A549 (cell line): ENCODE measurements around the gene MSANTD7. TPM values are rescaled to one million over a fixed set of nuclear protein-coding genes. Genes with fewer than 3 reads are reported as not detected.
A peak's percentile ranks its signal among the peaks of the same experiment; 100 is the strongest.

Experiments used
- ATAC-seq, 2 experiments: fragments of 200-7000 bp in 1 of 2; fragments of >200 bp in 1 of 2; cut with Nextera tagmentation in 1 of 2; cut with Tn5 transposase in 1 of 2; 3 replicates each; pipeline versions ENCODE4 v1.8.0 to v1.9.1; 2018 to 2020; ENCODE audit warnings: mild to moderate bottlenecking in 1 of 2, moderate library complexity in 1 of 2
- CTCF ChIA-PET: fragments of 300-600 bp; sonication (Branson Sonifier 250); formaldehyde crosslinking; extraction: SDS; loops from one replicate; lab custom pipeline; 2021; ENCODE audit warnings: antibody characterized with exemption, inconsistent platforms; lab: Yijun Ruan, JAX
- POLR2A ChIA-PET: fragments of 350-600 bp; formaldehyde crosslinking; extraction: SDS; loops from one replicate; lab custom pipeline; 2021; ENCODE audit warnings: antibody characterized with exemption, inconsistent platforms; lab: Yijun Ruan, JAX
- DNase-seq, 2 experiments: peaks; one replicate each; pipeline versions ENCODE4 v3.0.0 to v3.0.0-alpha.2; 2011 to 2016; ENCODE audit warnings: low read depth in 1 of 2, low spot score in 1 of 2
- FAIRE-seq: peaks from 2 replicates; lab custom pipeline; 2011; peaks lifted over from hg19 to GRCh38; lab: Jason Lieb, UNC
- H3K27ac ChIP-seq, 2 experiments: fragments of >200 bp; sonication (Bioruptor Twin); formaldehyde crosslinking; 3 replicates each; pipeline ENCODE4 v1.5.1; 2016 to 2017
- H3K4me1 ChIP-seq: fragments of >200 bp; sonication (Bioruptor Twin); formaldehyde crosslinking; 3 replicates; pipeline ENCODE4 v1.6.1; 2016
- H3K4me2 ChIP-seq: fragments of >200 bp; sonication (Bioruptor Twin); formaldehyde crosslinking; 3 replicates; pipeline ENCODE4 v1.6.1; 2016
- H3K4me3 ChIP-seq: fragments of >200 bp; sonication (Bioruptor Twin); formaldehyde crosslinking; 3 replicates; pipeline ENCODE4 v1.5.1; 2016
- H3K9me3 ChIP-seq: fragments of >200 bp; sonication (Bioruptor Twin); formaldehyde crosslinking; 3 replicates; pipeline ENCODE4 v1.6.1; 2016
- CEBPB ChIP-seq, 2 experiments: fragments of >200 bp in 1 of 2; sonication (Bioruptor Twin) in 1 of 2; formaldehyde crosslinking in 1 of 2; IDR thresholded peaks; 2 replicates each; pipeline ENCODE4 v1.6.1; 2012 to 2016
- E2F6 ChIP-seq: IDR thresholded peaks from 2 replicates; pipeline ENCODE4 v1.6.1; 2012; ENCODE audit warnings: low read depth, borderline replicate concordance
- FOSL2 ChIP-seq, 2 experiments: fragments of 450-650 bp in 1 of 2; fragments of >200 bp in 1 of 2; sonication (Bioruptor Twin) in 1 of 2; formaldehyde crosslinking; IDR thresholded peaks; 2 replicates each; pipeline versions ENCODE4 v1.5.0 to v1.6.1; 2016 to 2020; ENCODE audit warnings: mild to moderate bottlenecking in 1 of 2, moderate library complexity in 1 of 2
- HES2 ChIP-seq: fragments of >200 bp; sonication (Bioruptor Twin); formaldehyde crosslinking; IDR thresholded peaks from 2 replicates; pipeline ENCODE4 v1.6.1; 2016
- JUN ChIP-seq, 2 experiments: fragments of >200 bp; sonication (Bioruptor Twin); formaldehyde crosslinking; IDR thresholded peaks; 2 replicates in 1 of 2; 3 replicates in 1 of 2; pipeline ENCODE4 v1.6.1; 2016 to 2017
- MAZ ChIP-seq: fragments of 150-350 bp; IDR thresholded peaks from 2 replicates; pipeline ENCODE4 v1.6.1; 2014; ENCODE audit warnings: antibody characterized with exemption, low read depth, low read length, borderline replicate concordance
- NPAS2 ChIP-seq: fragments of 250-450 bp; sonication (Bioruptor Pico); IDR thresholded peaks from 2 replicates; pipeline ENCODE4 v1.8.0; 2022; ENCODE audit warnings: mild to moderate bottlenecking, moderate library complexity, borderline replicate concordance
- PBX3 ChIP-seq: IDR thresholded peaks from 2 replicates; pipeline ENCODE4 v1.6.1; 2012
- POLR2A ChIP-seq: IDR thresholded peaks from 2 replicates; pipeline ENCODE4 v1.6.1; 2012; ENCODE audit warnings: mild to moderate bottlenecking, low read length
- REST ChIP-seq: fragments of 200-600 bp; sonication (generic); IDR thresholded peaks from 2 replicates; pipeline ENCODE4 v1.6.1; 2016; ENCODE audit warnings: antibody characterized with exemption, mild to moderate bottlenecking, moderate library complexity
- RFX5 ChIP-seq: fragments of 450-650 bp; IDR thresholded peaks from 2 replicates; pipeline ENCODE4 v1.7.1; 2014; ENCODE audit warnings: antibody characterized with exemption, mild to moderate bottlenecking, moderate library complexity
- RNF2 ChIP-seq: fragments of 200-600 bp; sonication (generic); IDR thresholded peaks from 2 replicates; pipeline ENCODE4 v1.6.1; 2016; ENCODE audit warnings: low read depth, mild to moderate bottlenecking, antibody characterized with exemption, moderate library complexity, borderline replicate concordance
- USF2 ChIP-seq: fragments of 450-650 bp; IDR thresholded peaks from 2 replicates; pipeline ENCODE4 v1.6.1; 2014; ENCODE audit warnings: antibody characterized with exemption
- ZC3H11A ChIP-seq: fragments of 450-650 bp; IDR thresholded peaks from 2 replicates; pipeline ENCODE4 v1.6.1; 2014; ENCODE audit warnings: antibody characterized with exemption, mild to moderate bottlenecking
- WGBS: methylation state at CpG from one replicate; pipeline ENCODE4 v1.1.6; 2017; ENCODE audit errors: missing lambda C conversion rate; 5-methylcytosine and 5-hydroxymethylcytosine counted together
- polyA plus RNA-seq, 4 experiments: library from polyadenylated mRNA; depleted of rRNA in 3 of 4; stranded (reverse); fragments of >200 nt; fragmentation: RNase III in 1 of 4; extraction: RNeasy Plus Mini Kit Qiagen cat#74134 plus additional on column Dnase treatment in 1 of 4; gene quantifications; 2 replicates in 3 of 4; 3 replicates in 1 of 4; pipeline ENCODE4 v1.2.3, GENCODE V29; 2011 to 2017
- TF ChIP-seq, protein P1 (sequence below): fragments of 250-450 bp; sonication (Bioruptor Pico); IDR thresholded peaks from 2 replicates; pipeline ENCODE4 v1.5.0; 2020; ENCODE audit warnings: low read depth, mild to moderate bottlenecking, moderate library complexity
- TF ChIP-seq, protein P2 (sequence below): fragments of >200 bp; sonication (Bioruptor Twin); formaldehyde crosslinking; IDR thresholded peaks from 3 replicates; pipeline ENCODE4 v1.6.1; 2016

Gene MSANTD7
- polyA plus RNA-seq, 2 of the 4 experiments (the other 2 are of a cell fraction): 10.9 TPM

DNA sequence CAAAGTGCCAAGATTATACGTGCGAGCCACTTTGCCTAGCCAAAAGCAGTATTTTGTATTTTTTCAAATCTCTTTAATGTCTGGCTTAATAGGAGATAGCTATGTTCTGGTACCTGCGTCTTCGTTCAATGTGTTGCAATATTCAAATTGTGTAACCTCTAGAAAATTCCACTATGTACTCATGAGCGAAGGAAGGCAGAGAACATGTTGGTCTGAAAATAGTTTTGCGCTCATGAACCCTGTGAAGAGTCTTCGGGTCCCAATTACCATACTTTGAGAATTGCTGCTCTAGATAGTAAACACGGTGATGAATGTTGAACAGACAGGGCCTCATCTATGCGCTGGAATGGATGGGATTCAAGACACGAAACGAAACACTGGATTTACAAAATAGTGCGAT is 37.8 kb downstream of the MSANTD7 start:
- Histone ChIP-seq H3K4me1 (peaks cover 32% of the 10 kb centered on the region), H3K9me3 (no peaks in the 10 kb centered on the region), H3K27ac (no peak overlapping the region), H3K4me2 (no peak overlapping the region), H3K4me3 (no peak overlapping the region)
- POLR2A ChIA-PET: no interaction called here
- DNase-seq: no peak
- TF ChIP-seq RNF2: no peak
- no peak for TF ChIP-seq ZC3H11A
- TF ChIP-seq NPAS2 (CRISPR knock-in tag): no peak
- 0 out of 5 replicates have a peak, but pooled peaks of 1 of the 2 experiments have one; percentile 30 for TF ChIP-seq JUN (IDR thresholded peaks at IDR 0.05)
- TF ChIP-seq, protein P1, sequence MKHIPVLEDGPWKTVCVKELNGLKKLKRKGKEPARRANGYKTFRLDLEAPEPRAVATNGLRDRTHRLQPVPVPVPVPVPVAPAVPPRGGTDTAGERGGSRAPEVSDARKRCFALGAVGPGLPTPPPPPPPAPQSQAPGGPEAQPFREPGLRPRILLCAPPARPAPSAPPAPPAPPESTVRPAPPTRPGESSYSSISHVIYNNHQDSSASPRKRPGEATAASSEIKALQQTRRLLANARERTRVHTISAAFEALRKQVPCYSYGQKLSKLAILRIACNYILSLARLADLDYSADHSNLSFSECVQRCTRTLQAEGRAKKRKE (CRISPR knock-in tag): no peak
- no peak for TF ChIP-seq REST
- peak in 1 of 2 experiments; percentile 45; a peak in 1 of 4 replicates for TF ChIP-seq CEBPB (IDR thresholded peaks at IDR 0.05)
- no peak for TF ChIP-seq E2F6
- no peak for TF ChIP-seq HES2
- TF ChIP-seq, protein P2, sequence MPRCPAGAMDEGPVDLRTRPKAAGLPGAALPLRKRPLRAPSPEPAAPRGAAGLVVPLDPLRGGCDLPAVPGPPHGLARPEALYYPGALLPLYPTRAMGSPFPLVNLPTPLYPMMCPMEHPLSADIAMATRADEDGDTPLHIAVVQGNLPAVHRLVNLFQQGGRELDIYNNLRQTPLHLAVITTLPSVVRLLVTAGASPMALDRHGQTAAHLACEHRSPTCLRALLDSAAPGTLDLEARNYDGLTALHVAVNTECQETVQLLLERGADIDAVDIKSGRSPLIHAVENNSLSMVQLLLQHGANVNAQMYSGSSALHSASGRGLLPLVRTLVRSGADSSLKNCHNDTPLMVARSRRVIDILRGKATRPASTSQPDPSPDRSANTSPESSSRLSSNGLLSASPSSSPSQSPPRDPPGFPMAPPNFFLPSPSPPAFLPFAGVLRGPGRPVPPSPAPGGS: no peak
- WGBS: 95% methylated on average over 12 of the region's 12 CpGs
- no peak for FAIRE-seq
- ATAC-seq: no peak
- CTCF ChIA-PET: interaction anchor here (0.9 kb wide), 1 partner anchor 17 kb away, joined by 3 read pairs; no protein-coding TSS in a partner anchor

GRCh38 chr10:14876764-14877163 is 38.7 kb downstream of the MSANTD7 start:
- peak overlapping the region; percentile 78 for H3K4me2 ChIP-seq
- peak overlapping the region; percentile 96; the same call in 2 of the 3 replicates for H3K4me3 ChIP-seq
- ChIA-PET POLR2A (interaction anchor here (0.5 kb wide), 1 partner anchor 94 kb away, joined by 4 read pairs; no protein-coding TSS in a partner anchor), CTCF (interaction anchor here (1.0 kb wide), 1 partner anchor 95 kb away, joined by 3 read pairs; no protein-coding TSS in a partner anchor)
- no peaks in the 10 kb centered on the region for H3K9me3 ChIP-seq
- TF ChIP-seq ZC3H11A (no peak), RFX5 (no peak), USF2 (no peak), MAZ (no peak), FOSL2 (IDR thresholded peaks at IDR 0.05) (no peak), FOSL2 (CRISPR knock-in tag; IDR thresholded peaks at IDR 0.05) (no peak), POLR2A (no peak), PBX3 (no peak)
- TF ChIP-seq, protein P2: no peak
- DNase-seq (no peak), ATAC-seq (no peak), FAIRE-seq (no peak)
- peak overlapping the region in 1 of 2 experiments; percentile 64; a peak in 3 of 6 replicates for H3K27ac ChIP-seq
- H3K4me1 ChIP-seq: peaks cover 38% of the 10 kb centered on the region
- 92% methylated on average over 9 of the region's 9 CpGs for WGBS
